Measurements from ENCODE around the gene TAS2R30.

DNA sequence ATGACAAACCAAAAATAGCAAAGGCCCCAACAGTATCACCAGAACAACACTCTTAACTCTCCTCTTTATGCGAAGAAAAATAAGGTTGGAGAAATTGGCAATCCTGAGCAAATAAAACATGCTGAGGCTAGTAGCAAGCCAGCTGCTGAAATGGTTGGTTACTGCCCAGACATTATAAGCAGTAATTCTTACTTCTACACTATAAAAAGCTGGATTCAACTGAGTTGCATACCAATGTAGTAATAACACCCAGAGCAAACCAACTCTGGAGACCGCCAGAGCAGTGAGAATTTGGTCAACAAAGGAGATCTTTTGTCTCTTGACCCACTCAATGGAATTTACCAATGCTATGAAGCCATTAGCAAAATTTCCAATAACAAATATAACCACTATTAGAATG lies 628 bp downstream of the TAS2R30 start:
- TF ChIP-seq POLR2A (IDR thresholded peaks at IDR 0.05; ENCODE audit: low read length) (no peak), GATA1 (IDR thresholded peaks at IDR 0.05; ENCODE audit: low read depth, low read length) (no peak)
